Tibial nerve (tissue), 3 donors: ENCODE data around the gene RNF2.

Experiments
- EP300 ChIP-seq, 2 donors: sonication (generic); formaldehyde crosslinking; IDR thresholded peaks; one replicate each; pipeline ENCODE4 v1.6.1; 2017; ENCODE audit warnings: antibody characterized with exemption in 2 of 2, mild to moderate bottlenecking in 1 of 2
- POLR2A ChIP-seq, 2 donors: fragments of 450-650 bp; IDR thresholded peaks; one replicate each; pipeline ENCODE4 v1.6.1; 2017; ENCODE audit warnings: antibody characterized with exemption in 2 of 2, mild to moderate bottlenecking in 2 of 2, moderate library complexity in 2 of 2

DNA sequence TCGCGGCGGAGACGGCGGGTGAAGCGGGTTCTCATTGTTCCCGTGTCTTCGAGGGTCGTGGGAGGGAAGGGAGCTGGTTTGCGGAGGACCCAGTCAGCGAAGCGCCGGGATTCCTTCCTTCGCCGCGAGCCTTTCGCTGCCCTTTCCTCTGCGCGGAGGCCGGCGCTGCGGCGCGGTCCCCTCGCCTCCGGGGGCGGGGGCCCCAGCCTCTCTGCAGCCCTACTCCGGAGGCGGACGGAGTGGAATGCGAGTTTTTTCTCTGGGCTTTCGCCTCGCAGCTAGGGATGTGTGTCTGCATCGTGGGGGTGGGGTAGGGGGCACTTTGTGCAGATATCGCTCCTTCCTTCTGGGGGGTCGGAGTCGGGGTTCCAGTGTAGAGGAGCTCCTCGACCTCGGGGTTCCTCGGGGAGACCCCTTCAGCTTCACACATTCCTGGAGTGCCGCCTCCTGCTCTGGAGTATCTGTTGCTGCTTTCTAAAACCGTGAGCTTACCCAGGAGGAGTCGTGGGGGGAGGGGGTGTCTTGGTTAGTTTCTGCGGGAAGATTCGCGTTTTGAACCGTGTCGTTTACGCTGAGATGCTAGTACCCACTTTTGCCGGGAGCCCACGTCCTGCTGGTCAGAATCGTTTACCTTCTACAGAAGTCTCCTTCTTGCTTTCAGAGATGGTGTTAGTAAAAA, 595 bp downstream of the RNF2 start:
- TF ChIP-seq POLR2A (IDR thresholded peaks at IDR 0.05), result no peak
- no peak for TF ChIP-seq EP300 (IDR thresholded peaks at IDR 0.05)
